ENCODE measurements around the gene PSMG2.

Gene PSMG2

GRCh38 chr18:12702221-12703095 is at the start of gene PSMG2, which contains the start of gene CEP76:
Gene PSMG2 (plus strand): TSS chr18:12703042. CDS start chr18:12703108, 66 bp downstream.
Gene CEP76 (minus strand): TSS chr18:12702723. CDS start chr18:12702548, 175 bp downstream.
- Histone ChIP-seq H3K79me2 (peaks cover 25% of the 10 kb centered on the region), H3K27me3 (ENCODE audit: control insufficient read depth, insufficient read depth, low read length) (no peaks in the 10 kb centered on the region), H3K4me2 (ENCODE audit: low read length) (peak within 1 kb of the TSS; percentile 66), H3K27ac (peak within 1 kb of the TSS; percentile 96), H3K9me3 (ENCODE audit: control insufficient read depth, low read length) (no peaks in the 10 kb centered on the region), H3K4me1 (peaks cover 8% of the 10 kb centered on the region), H3K4me3 (ENCODE audit: low read depth, low read length) (peak within 1 kb of the TSS; percentile 86), H2AFZ (peak within 1 kb of the TSS; percentile 81), H3K9ac (peak within 1 kb of the TSS; percentile 93), H3K36me3 (ENCODE audit: control insufficient read depth, insufficient read depth, low read length) (no peaks in the 10 kb centered on the region)
- TF ChIP-seq CTCF (IDR thresholded peaks at IDR 0.05), result no peak

GRCh38 chr18:12654971-12655370 is 47.9 kb upstream of the PSMG2 start:
- H3K27ac ChIP-seq, result no peak overlapping the region
- H2AFZ ChIP-seq, result no peak overlapping the region
- H3K79me2 ChIP-seq, result peaks cover 8% of the 10 kb centered on the region
- H3K9ac ChIP-seq, result no peak overlapping the region
- no peaks in the 10 kb centered on the region for H3K36me3 ChIP-seq (ENCODE audit: control insufficient read depth, insufficient read depth, low read length)
- no peak overlapping the region for H3K4me3 ChIP-seq (ENCODE audit: low read depth, low read length)
- peaks cover 9% of the 10 kb centered on the region for H3K4me1 ChIP-seq
- no peaks in the 10 kb centered on the region for H3K9me3 ChIP-seq (ENCODE audit: control insufficient read depth, low read length)
- no peak for TF ChIP-seq CTCF (IDR thresholded peaks at IDR 0.05)
- H3K27me3 ChIP-seq (ENCODE audit: control insufficient read depth, insufficient read depth, low read length), result no peaks in the 10 kb centered on the region
- no peak overlapping the region for H3K4me2 ChIP-seq (ENCODE audit: low read length)

- no peaks in the 10 kb centered on the region for H3K36me3 ChIP-seq (ENCODE audit: control insufficient read depth, insufficient read depth, low read length)
- peak overlapping the region; percentile 86 for H2AFZ ChIP-seq
- H3K27ac ChIP-seq, result peak overlapping the region; percentile 64
- H3K4me1 ChIP-seq, result peaks cover 9% of the 10 kb centered on the region
- H3K9ac ChIP-seq, result no peak overlapping the region
- H3K4me2 ChIP-seq (ENCODE audit: low read length), result peak overlapping the region; percentile 69
- TF ChIP-seq CTCF (IDR thresholded peaks at IDR 0.05), result no peak
- peak overlapping the region; percentile 53 for H3K4me3 ChIP-seq (ENCODE audit: low read depth, low read length)
- no peaks in the 10 kb centered on the region for H3K9me3 ChIP-seq (ENCODE audit: control insufficient read depth, low read length)
- no peaks in the 10 kb centered on the region for H3K27me3 ChIP-seq (ENCODE audit: control insufficient read depth, insufficient read depth, low read length)
- peaks cover 3% of the 10 kb centered on the region for H3K79me2 ChIP-seq
These were observed 46.3 kb upstream of the PSMG2 start for GRCh38 chr18:12656605-12656937.

DNA sequence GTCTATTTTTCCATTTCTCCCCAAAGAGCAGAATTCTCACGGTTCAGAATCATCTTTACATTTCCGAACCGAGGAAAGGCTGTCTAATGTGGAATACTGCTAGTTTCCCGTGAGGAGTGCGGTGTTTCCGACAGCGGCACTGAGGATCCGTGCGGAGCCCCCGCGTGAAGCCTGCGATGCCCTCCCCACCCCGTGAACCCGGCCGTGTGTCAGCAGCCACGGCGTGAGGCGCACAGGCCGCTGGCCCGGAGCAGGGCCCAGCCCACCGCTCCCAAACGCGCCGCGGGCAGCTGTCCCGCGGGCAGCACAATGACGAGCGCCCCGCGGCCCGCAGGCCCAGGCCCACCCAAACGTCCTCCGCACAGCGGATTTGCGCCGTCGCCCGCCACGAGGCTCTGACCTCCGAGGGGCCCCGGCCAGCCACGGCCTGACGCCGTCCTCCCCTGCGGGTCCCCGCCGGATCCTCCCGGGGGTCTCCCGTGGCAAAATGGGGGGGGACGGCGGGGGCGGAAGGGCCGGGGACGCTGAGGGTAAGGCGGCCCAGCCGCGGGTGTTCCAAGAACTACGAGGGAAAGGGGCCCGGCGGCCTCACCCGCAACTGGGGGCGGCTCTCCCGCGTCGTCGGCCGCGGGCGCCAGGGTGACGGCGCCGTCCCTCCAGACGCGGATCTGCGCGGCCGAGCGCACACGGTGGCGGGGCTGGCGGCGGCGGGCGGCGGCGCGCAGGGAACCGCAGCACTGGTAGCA is 45.7 kb upstream of the PSMG2 start:
- H3K9me3 ChIP-seq (ENCODE audit: control insufficient read depth, low read length), result no peaks in the 10 kb centered on the region
- H3K4me1 ChIP-seq, result peaks cover 9% of the 10 kb centered on the region
- peak overlapping the region; percentile 69 for H3K4me2 ChIP-seq (ENCODE audit: low read length)
- H2AFZ ChIP-seq, result peak overlapping the region; percentile 86
- no peaks in the 10 kb centered on the region for H3K27me3 ChIP-seq (ENCODE audit: control insufficient read depth, insufficient read depth, low read length)
- no peak for TF ChIP-seq CTCF (IDR thresholded peaks at IDR 0.05)
- H3K9ac ChIP-seq, result peak overlapping the region; percentile 58
- peak overlapping the region; percentile 53 for H3K4me3 ChIP-seq (ENCODE audit: low read depth, low read length)
- H3K36me3 ChIP-seq (ENCODE audit: control insufficient read depth, insufficient read depth, low read length), result no peaks in the 10 kb centered on the region
- H3K27ac ChIP-seq, result peak overlapping the region; percentile 64
- H3K79me2 ChIP-seq, result peaks cover 3% of the 10 kb centered on the region
